Sigmoid colon (tissue), 7 donors: ENCODE results near the gene GRN. TPM values are rescaled to one million over a fixed set of nuclear protein-coding genes. Genes with fewer than 3 reads are reported as not detected.
"Not testable (repeated sequence)": the region's sequence is repeated elsewhere in the genome, so short reads cannot be mapped to it uniquely, and the experiment has no call there.

ENCODE experiments used
- DNase-seq: peaks from one replicate; pipeline ENCODE4 v3.0.0-alpha.2; 2019
- H3K27ac ChIP-seq, 4 donors: fragments of 200-600 bp; sonication (generic); one replicate each; pipeline ENCODE4 v1.5.1; 2016 to 2019; ENCODE audit warnings: mild to moderate bottlenecking in 1 of 4
- H3K27me3 ChIP-seq, 3 donors: fragments of 200-600 bp; sonication (generic); one replicate each; pipeline ENCODE4 v1.5.1; 2019; ENCODE audit warnings: mild to moderate bottlenecking in 1 of 3
- H3K36me3 ChIP-seq, 4 donors: fragments of 200-600 bp; sonication (generic); one replicate each; pipeline ENCODE4 v1.5.1; 2016 to 2019
- H3K4me1 ChIP-seq, 4 donors: fragments of 200-600 bp; sonication (generic); one replicate each; pipeline ENCODE4 v1.5.1; 2017 to 2019
- H3K4me3 ChIP-seq, 4 donors: fragments of 200-600 bp; sonication (generic); one replicate each; pipeline ENCODE4 v1.5.1; 2017 to 2019; ENCODE audit warnings: mild to moderate bottlenecking in 2 of 4, moderate library complexity in 1 of 4
- H3K9me3 ChIP-seq, 4 donors: fragments of 200-600 bp in 3 of 4; sonication (generic) in 3 of 4; one replicate each; pipeline versions ENCODE4 v1.5.1 to v1.6.1; 2013 to 2019
- CTCF ChIP-seq, 4 experiments: fragments of 450-650 bp in 3 of 4; fragments of 200-600 bp in 1 of 4; IDR thresholded peaks; one replicate each; pipeline ENCODE4 v1.5.1; 2016 to 2019; ENCODE audit warnings: antibody characterized with exemption in 4 of 4, mild to moderate bottlenecking in 3 of 4, moderate library complexity in 2 of 4
- EP300 ChIP-seq, 4 donors: sonication (generic); formaldehyde crosslinking; IDR thresholded peaks; one replicate each; pipeline ENCODE4 v1.6.1; 2017; ENCODE audit warnings: antibody characterized with exemption in 4 of 4
- POLR2A ChIP-seq, 2 donors: fragments of 450-650 bp; IDR thresholded peaks; one replicate each; pipeline ENCODE4 v1.6.1; 2016; ENCODE audit warnings: antibody characterized with exemption in 2 of 2, mild to moderate bottlenecking in 2 of 2, moderate library complexity in 2 of 2
- POLR2AphosphoS5 ChIP-seq, 4 donors: sonication (generic); formaldehyde crosslinking; IDR thresholded peaks; one replicate each; pipeline ENCODE4 v1.6.1; 2017; ENCODE audit warnings: antibody characterized with exemption in 4 of 4
- WGBS, 2 donors: extraction: QIAGEN DNeasy Blood & Tissue Kit; methylation state at CpG; one replicate each; pipeline ENCODE4 v1.1.7; 2013; 5-methylcytosine and 5-hydroxymethylcytosine counted together
- intact Hi-C: fragments of 100-400 bp; cut with DNase I; formaldehyde crosslinking; loops from one replicate; pipeline ENCODE4 v1.15.1; 2023
- polyA plus RNA-seq, 3 donors: library from polyadenylated mRNA; stranded (reverse); fragments of 200-250 nt; gene quantifications; one replicate each; pipeline ENCODE4 v1.2.3, GENCODE V29; 2013
- total RNA-seq, 4 donors: library from RNA; depleted of rRNA; stranded (reverse); fragments of >200 nt; gene quantifications; one replicate each; pipeline ENCODE4 v1.1.0, GENCODE V29; 2016
- donor health status: healthy with polysubstance abuse.
- donor health status: Bipolar disorder and iron deficiency.
- donor health status: healthy.

GRN gene
- total and polyA plus RNA-seq, 7 donors = 69.7 to 245 (median 176) TPM

- Histone ChIP-seq H3K4me1 (peaks cover 0 to 6% (median 2%) of the 10 kb centered on the region in 4 donors), H3K9me3 (no peaks in the 10 kb centered on the region), H3K27ac (no peak overlapping the region), H3K36me3 (no peaks in the 10 kb centered on the region), H3K4me3 (no peak overlapping the region), H3K27me3 (no peaks in the 10 kb centered on the region)
- intact Hi-C loops = no loop called here
- DNase-seq = no peak
- TF ChIP-seq POLR2AphosphoS5 (IDR thresholded peaks at IDR 0.05) (no peak), EP300 (IDR thresholded peaks at IDR 0.05) (no peak), CTCF (IDR thresholded peaks at IDR 0.05) (no peak), POLR2A (IDR thresholded peaks at IDR 0.05) (no peak)
- 59 to 60% methylated on average over 3 of the region's 3 CpGs for WGBS, 2 donors
Measured at GRCh38 chr17:44334727-44335126, 10.4 kb upstream of the GRN start.

DNA sequence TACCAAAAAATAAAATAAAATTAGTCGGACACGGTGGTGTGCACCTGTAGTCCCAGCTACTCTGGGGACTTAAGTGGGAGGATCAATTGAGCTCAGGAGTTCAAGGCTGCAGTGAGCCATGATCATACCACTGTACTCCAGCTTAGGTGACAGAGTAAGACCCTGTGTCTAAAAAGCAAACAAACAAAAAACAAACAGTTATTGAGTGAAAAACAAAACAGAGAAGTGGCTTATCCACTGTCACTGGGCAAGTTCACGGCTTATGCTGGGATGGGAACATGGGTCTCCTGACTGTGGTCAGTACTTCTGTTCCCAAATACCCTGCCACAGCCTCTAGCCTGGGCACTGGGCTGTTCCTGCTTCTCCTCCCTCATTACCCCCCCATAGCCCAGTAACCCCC, 9.5 kb upstream of the GRN start:
- H3K4me3 ChIP-seq = no peak overlapping the region
- intact Hi-C loops = no loop called here
- DNase-seq = no peak
- H3K27ac ChIP-seq = no peak overlapping the region
- TF ChIP-seq CTCF (IDR thresholded peaks at IDR 0.05) = no peak
- TF ChIP-seq POLR2A (IDR thresholded peaks at IDR 0.05) = no peak
- no peak for TF ChIP-seq EP300 (IDR thresholded peaks at IDR 0.05)
- TF ChIP-seq POLR2AphosphoS5 (IDR thresholded peaks at IDR 0.05) = no peak
- no peaks in the 10 kb centered on the region for H3K9me3 ChIP-seq
- 81 to 86% methylated on average over 3 of the region's 3 CpGs for WGBS, 2 donors
- H3K27me3 ChIP-seq = no peaks in the 10 kb centered on the region
- no peaks in the 10 kb centered on the region for H3K36me3 ChIP-seq
- H3K4me1 ChIP-seq = peaks cover 0 to 6% (median 2%) of the 10 kb centered on the region in 4 donors

GRCh38 chr17:44335968-44336367, 9.1 kb upstream of the GRN start:
- no peaks in the 10 kb centered on the region for H3K27me3 ChIP-seq
- DNase-seq = no peak
- H3K9me3 ChIP-seq = no peaks in the 10 kb centered on the region
- intact Hi-C loops = no loop called here
- no peaks in the 10 kb centered on the region for H3K36me3 ChIP-seq
- H3K4me3 ChIP-seq = no peak overlapping the region
- WGBS, 2 donors = 52 to 59% methylated on average over 5 of the region's 5 CpGs
- no peak for TF ChIP-seq CTCF (IDR thresholded peaks at IDR 0.05)
- no peak overlapping the region for H3K27ac ChIP-seq
- H3K4me1 ChIP-seq = peaks cover 0 to 5% (median 1%) of the 10 kb centered on the region in 4 donors

DNA sequence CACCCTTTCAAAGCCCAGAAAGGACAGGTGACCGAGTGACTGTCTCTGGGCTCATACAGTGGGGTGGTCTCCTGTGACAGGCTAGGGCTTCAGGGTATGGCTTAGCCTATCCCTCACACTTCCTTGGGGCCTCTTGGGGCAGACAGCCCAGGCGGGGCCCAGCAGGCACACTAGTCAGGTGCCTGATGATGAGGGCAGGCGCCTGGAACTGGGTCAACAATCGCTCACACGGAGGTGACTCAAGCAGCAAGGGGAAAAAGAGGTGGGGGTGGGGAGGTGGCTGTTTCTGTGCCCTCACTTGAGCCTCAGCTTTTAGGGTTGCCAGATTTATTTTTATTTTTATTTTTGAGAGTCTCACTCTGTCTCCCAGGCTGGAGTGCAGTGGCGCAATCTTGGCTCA, 6.4 kb upstream of the GRN start:
- no peak overlapping the region for H3K27ac ChIP-seq
- intact Hi-C loops = no loop called here
- no peaks in the 10 kb centered on the region for H3K9me3 ChIP-seq

DNA sequence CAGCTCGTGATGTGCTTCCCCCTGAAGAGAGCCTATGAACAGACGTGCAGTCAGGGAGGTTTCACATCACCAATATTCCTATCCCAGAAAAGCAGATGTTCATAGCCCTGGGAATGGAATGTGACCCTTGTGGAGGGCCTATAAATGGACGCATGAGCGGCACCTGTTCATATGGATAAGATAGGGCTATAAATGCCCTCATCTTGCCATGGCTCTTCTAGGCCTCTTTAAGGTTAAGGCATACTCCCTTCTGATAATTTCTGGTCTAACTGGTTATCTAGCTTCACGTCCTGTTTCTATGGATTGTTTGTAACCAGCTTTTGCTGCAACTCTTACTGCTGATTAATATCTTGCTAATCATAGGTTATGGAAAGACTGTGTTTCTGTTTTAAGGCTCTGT, 4.5 kb upstream of the GRN start:
- DNase-seq, H3K27ac ChIP-seq, H3K9me3 ChIP-seq, intact Hi-C loops, H3K36me3 ChIP-seq, H3K4me1 ChIP-seq, H3K4me3 ChIP-seq, H3K27me3 ChIP-seq: not testable (repeated sequence)
- WGBS, 2 donors = 65 to 81% methylated on average over 5 of the region's 5 CpGs

More for the DNA sequence above, 6.4 kb upstream of the GRN start:
- TF ChIP-seq POLR2AphosphoS5 (IDR thresholded peaks at IDR 0.05) (no peak), EP300 (IDR thresholded peaks at IDR 0.05) (no peak), CTCF (IDR thresholded peaks at IDR 0.05) (no peak), POLR2A (IDR thresholded peaks at IDR 0.05) (no peak)
- WGBS, 2 donors = 43 to 56% methylated on average over 6 of the region's 6 CpGs
- DNase-seq = no peak
- H3K27me3 ChIP-seq = no peaks in the 10 kb centered on the region
- no peaks in the 10 kb centered on the region for H3K4me1 ChIP-seq
- H3K36me3 ChIP-seq = no peaks in the 10 kb centered on the region
- H3K4me3 ChIP-seq = no peak overlapping the region
